ENCODE measurements around the gene ACVR1C.

The ACVR1C gene

GRCh38 chr2:157596992-157597681 lies 31.5 kb downstream of the ACVR1C start:
- H3K4me3 ChIP-seq (ENCODE audit: low read depth, low read length): peak overlapping the region; percentile 53
- no peak overlapping the region for H3K18ac ChIP-seq (ENCODE audit: low read length)
- no peak overlapping the region for H3K27ac ChIP-seq (ENCODE audit: low read depth, low read length)
- no peak overlapping the region for H3K14ac ChIP-seq (ENCODE audit: low read length)
- H2BK5ac ChIP-seq (ENCODE audit: low read depth, low read length, poor library complexity): no peak overlapping the region
- H3K79me1 ChIP-seq (ENCODE audit: low read length): no peaks in the 10 kb centered on the region
- no peak overlapping the region for H2BK12ac ChIP-seq (ENCODE audit: low read length)
- no peak overlapping the region for H4K12ac ChIP-seq (ENCODE audit: low read depth, low read length)
- H3K27me3 ChIP-seq (ENCODE audit: insufficient read depth, low read length): peaks cover 3% of the 10 kb centered on the region
- H3K9me3 ChIP-seq (ENCODE audit: insufficient read depth, low read depth, low read length): no peaks in the 10 kb centered on the region
- H3K36me3 ChIP-seq (ENCODE audit: control insufficient read depth in 1 of 2, insufficient read depth in 2 of 2, low read length in 2 of 2): no peaks in the 10 kb centered on the region
- no peak overlapping the region for H4K91ac ChIP-seq (ENCODE audit: low read depth, low read length)
- no peak overlapping the region for H3K9ac ChIP-seq (ENCODE audit: low read length)
- H4K8ac ChIP-seq (ENCODE audit: low read depth, low read length): no peak overlapping the region
- no CpG with 5 or more reads among the region's 45 CpGs for WGBS (ENCODE audit: extremely low coverage, insufficient coverage, insufficient read length)
- H3K23ac ChIP-seq (ENCODE audit: low read length): no peak overlapping the region
- H2AFZ ChIP-seq (ENCODE audit: insufficient read depth, low read length, poor library complexity): no peak overlapping the region
- H2AK5ac ChIP-seq (ENCODE audit: low read length): no peak overlapping the region
- H3K4me1 ChIP-seq (ENCODE audit: control insufficient read depth in 1 of 2, insufficient read depth in 2 of 2, low read length in 2 of 2): peaks cover 0 to 2% of the 10 kb centered on the region in 2 experiments
- DNase-seq: peak in 1 of 2 donors; percentile 19
- H3K79me2 ChIP-seq (ENCODE audit: control insufficient read depth, insufficient read depth, low read length, poor library complexity): no peaks in the 10 kb centered on the region
- H3K4me2 ChIP-seq (ENCODE audit: low read length): peak overlapping the region; percentile 55
- H2BK120ac ChIP-seq (ENCODE audit: insufficient read depth, low read length, poor library complexity): no peak overlapping the region
- no peak overlapping the region for H3K4ac ChIP-seq (ENCODE audit: low read depth, low read length)

- Histone ChIP-seq H3K9ac (ENCODE audit: low read length) (no peak overlapping the region), H2AFZ (ENCODE audit: insufficient read depth, low read length, poor library complexity) (no peak overlapping the region), H2BK12ac (ENCODE audit: low read length) (no peak overlapping the region), H4K8ac (ENCODE audit: low read depth, low read length) (no peak overlapping the region), H3K18ac (ENCODE audit: low read length) (no peak overlapping the region), H3K4me2 (ENCODE audit: low read length) (no peak overlapping the region), H3K4me3 (ENCODE audit: low read depth, low read length) (no peak overlapping the region), H2BK5ac (ENCODE audit: low read depth, low read length, poor library complexity) (no peak overlapping the region), H3K36me3 (ENCODE audit: control insufficient read depth in 1 of 2, insufficient read depth in 2 of 2, low read length in 2 of 2) (no peaks in the 10 kb centered on the region), H2BK120ac (ENCODE audit: insufficient read depth, low read length, poor library complexity) (no peak overlapping the region), H3K79me1 (ENCODE audit: low read length) (no peaks in the 10 kb centered on the region), H3K79me2 (ENCODE audit: control insufficient read depth, insufficient read depth, low read length, poor library complexity) (no peaks in the 10 kb centered on the region), H4K12ac (ENCODE audit: low read depth, low read length) (no peak overlapping the region), H3K27ac (ENCODE audit: low read depth, low read length) (no peak overlapping the region), H3K4ac (ENCODE audit: low read depth, low read length) (no peak overlapping the region), H3K23ac (ENCODE audit: low read length) (no peak overlapping the region), H3K14ac (ENCODE audit: low read length) (no peak overlapping the region), H2AK5ac (ENCODE audit: low read length) (no peak overlapping the region), H3K4me1 (ENCODE audit: control insufficient read depth in 1 of 2, insufficient read depth in 2 of 2, low read length in 2 of 2) (peaks cover 0 to 2% of the 10 kb centered on the region in 2 experiments), H4K91ac (ENCODE audit: low read depth, low read length) (no peak overlapping the region), H3K27me3 (ENCODE audit: insufficient read depth, low read length) (peaks cover 3% of the 10 kb centered on the region), H3K9me3 (ENCODE audit: insufficient read depth, low read depth, low read length) (no peaks in the 10 kb centered on the region)
- no CpG with 5 or more reads among the region's 1 CpG for WGBS (ENCODE audit: extremely low coverage, insufficient coverage, insufficient read length)
- DNase-seq: no peak
Observed at GRCh38 chr2:157593411-157593810, 35.3 kb downstream of the ACVR1C start.

GRCh38 chr2:157592948-157593347 lies 35.7 kb downstream of the ACVR1C start:
- H3K18ac ChIP-seq (ENCODE audit: low read length): no peak overlapping the region
- no peak overlapping the region for H2AK5ac ChIP-seq (ENCODE audit: low read length)
- H3K23ac ChIP-seq (ENCODE audit: low read length): no peak overlapping the region
- H3K14ac ChIP-seq (ENCODE audit: low read length): no peak overlapping the region
- no peaks in the 10 kb centered on the region for H3K79me2 ChIP-seq (ENCODE audit: control insufficient read depth, insufficient read depth, low read length, poor library complexity)
- no peak overlapping the region for H3K9ac ChIP-seq (ENCODE audit: low read length)
- no peak overlapping the region for H2BK5ac ChIP-seq (ENCODE audit: low read depth, low read length, poor library complexity)
- H3K79me1 ChIP-seq (ENCODE audit: low read length): no peaks in the 10 kb centered on the region
- no peak overlapping the region for H4K91ac ChIP-seq (ENCODE audit: low read depth, low read length)
- peaks cover 3% of the 10 kb centered on the region for H3K27me3 ChIP-seq (ENCODE audit: insufficient read depth, low read length)
- H3K9me3 ChIP-seq (ENCODE audit: insufficient read depth, low read depth, low read length): no peaks in the 10 kb centered on the region
- H3K27ac ChIP-seq (ENCODE audit: low read depth, low read length): no peak overlapping the region
- no peak overlapping the region for H2BK12ac ChIP-seq (ENCODE audit: low read length)
- DNase-seq: peak in 1 of 2 donors; percentile 21
- WGBS (ENCODE audit: extremely low coverage, insufficient coverage, insufficient read length): no CpG with 5 or more reads among the region's 2 CpGs
- no peak overlapping the region for H3K4ac ChIP-seq (ENCODE audit: low read depth, low read length)
- no peaks in the 10 kb centered on the region for H3K36me3 ChIP-seq (ENCODE audit: control insufficient read depth in 1 of 2, insufficient read depth in 2 of 2, low read length in 2 of 2)
- no peak overlapping the region for H3K4me3 ChIP-seq (ENCODE audit: low read depth, low read length)
- H2AFZ ChIP-seq (ENCODE audit: insufficient read depth, low read length, poor library complexity): no peak overlapping the region
- H4K12ac ChIP-seq (ENCODE audit: low read depth, low read length): no peak overlapping the region
- no peak overlapping the region for H2BK120ac ChIP-seq (ENCODE audit: insufficient read depth, low read length, poor library complexity)
- no peak overlapping the region for H3K4me2 ChIP-seq (ENCODE audit: low read length)
- H4K8ac ChIP-seq (ENCODE audit: low read depth, low read length): no peak overlapping the region
- H3K4me1 ChIP-seq (ENCODE audit: control insufficient read depth in 1 of 2, insufficient read depth in 2 of 2, low read length in 2 of 2): peaks cover 0 to 2% of the 10 kb centered on the region in 2 experiments

GRCh38 chr2:157592374-157592773 lies 36.3 kb downstream of the ACVR1C start:
- no peak overlapping the region for H3K14ac ChIP-seq (ENCODE audit: low read length)
- H3K23ac ChIP-seq (ENCODE audit: low read length): no peak overlapping the region
- no peaks in the 10 kb centered on the region for H3K79me2 ChIP-seq (ENCODE audit: control insufficient read depth, insufficient read depth, low read length, poor library complexity)
- no peak for DNase-seq
- H4K8ac ChIP-seq (ENCODE audit: low read depth, low read length): no peak overlapping the region
- H3K9me3 ChIP-seq (ENCODE audit: insufficient read depth, low read depth, low read length): no peaks in the 10 kb centered on the region
- H2BK120ac ChIP-seq (ENCODE audit: insufficient read depth, low read length, poor library complexity): no peak overlapping the region
- H3K27me3 ChIP-seq (ENCODE audit: insufficient read depth, low read length): peaks cover 3% of the 10 kb centered on the region
- no peak overlapping the region for H2BK12ac ChIP-seq (ENCODE audit: low read length)
- no CpG with 5 or more reads among the region's 3 CpGs for WGBS (ENCODE audit: extremely low coverage, insufficient coverage, insufficient read length)
- no peaks in the 10 kb centered on the region for H3K79me1 ChIP-seq (ENCODE audit: low read length)
- no peak overlapping the region for H3K4me2 ChIP-seq (ENCODE audit: low read length)
- H3K4me3 ChIP-seq (ENCODE audit: low read depth, low read length): no peak overlapping the region
- no peak overlapping the region for H2AK5ac ChIP-seq (ENCODE audit: low read length)
- H3K36me3 ChIP-seq (ENCODE audit: control insufficient read depth in 1 of 2, insufficient read depth in 2 of 2, low read length in 2 of 2): no peaks in the 10 kb centered on the region
- H3K9ac ChIP-seq (ENCODE audit: low read length): no peak overlapping the region
- no peak overlapping the region for H3K27ac ChIP-seq (ENCODE audit: low read depth, low read length)
- H4K91ac ChIP-seq (ENCODE audit: low read depth, low read length): no peak overlapping the region
- no peak overlapping the region for H4K12ac ChIP-seq (ENCODE audit: low read depth, low read length)
- peaks cover 0 to 2% of the 10 kb centered on the region in 2 experiments for H3K4me1 ChIP-seq (ENCODE audit: control insufficient read depth in 1 of 2, insufficient read depth in 2 of 2, low read length in 2 of 2)
- H2AFZ ChIP-seq (ENCODE audit: insufficient read depth, low read length, poor library complexity): no peak overlapping the region
- H2BK5ac ChIP-seq (ENCODE audit: low read depth, low read length, poor library complexity): no peak overlapping the region
- H3K4ac ChIP-seq (ENCODE audit: low read depth, low read length): no peak overlapping the region
- no peak overlapping the region for H3K18ac ChIP-seq (ENCODE audit: low read length)

Measured in trophoblast cell (in vitro differentiated cells and primary cell).